Activated CD4-positive, alpha-beta T cell treated with anti-CD3 and anti-CD28 coated beads for 36 hours (primary cell): ENCODE results near the gene CCDC160. TPM values are rescaled to one million over a fixed set of nuclear protein-coding genes. Genes with fewer than 3 reads are reported as not detected.
"Not testable (repeated sequence)": the region's sequence is repeated elsewhere in the genome, so short reads cannot be mapped to it uniquely, and the experiment has no call there.

Experiments used
- ATAC-seq: fragments of 200-7000 bp; cut with Tn5 transposase; one replicate; pipeline ENCODE4 v1.10.0; 2021; ENCODE audit warnings: mild to moderate bottlenecking, moderate library complexity
- CTCF ChIA-PET: fragments of 350-600 bp; sonication (Branson Sonifier 250); formaldehyde crosslinking; loops from one replicate; lab custom pipeline; 2021; ENCODE audit warnings: antibody characterized with exemption; lab: Charles Lee
- POLR2A ChIA-PET: fragments of 350-600 bp; sonication (Branson Sonifier 250); formaldehyde crosslinking; loops from one replicate; lab custom pipeline; 2021; ENCODE audit warnings: antibody characterized with exemption, inconsistent platforms; lab: Charles Lee
- DNase-seq: peaks from one replicate; pipeline ENCODE4 v3.0.0-alpha.2; 2020
- H3K27ac Mint-ChIP-seq: one replicate; pipeline ENCODE4 v1.8.0; 2021; ENCODE audit warnings: mixed read lengths
- H3K27me3 Mint-ChIP-seq: one replicate; pipeline ENCODE4 v1.8.0; 2021; ENCODE audit warnings: mixed read lengths
- H3K36me3 Mint-ChIP-seq: one replicate; pipeline ENCODE4 v1.8.0; 2021; ENCODE audit warnings: low read depth, mixed read lengths
- H3K4me1 Mint-ChIP-seq: one replicate; pipeline ENCODE4 v1.8.0; 2021; ENCODE audit warnings: mixed read lengths
- H3K4me3 Mint-ChIP-seq: one replicate; pipeline ENCODE4 v1.8.0; 2021; ENCODE audit warnings: mild to moderate bottlenecking, moderate library complexity, mixed read lengths
- H3K9me3 Mint-ChIP-seq: one replicate; pipeline ENCODE4 v1.8.0; 2021; ENCODE audit warnings: low read depth, mixed read lengths
- intact Hi-C, 2 experiments: fragments of 100-400 bp; cut with DNase I in 1 of 2; cut with micrococcal nuclease in 1 of 2; formaldehyde crosslinking; loops; one replicate each; pipeline versions ENCODE4 v1.14.2 to v1.15.1; 2022 to 2024; cut with DNase I, micrococcal nuclease
- total RNA-seq, 2 experiments: library from RNA; stranded (reverse); gene quantifications; one replicate each; pipeline ENCODE4 v1.2.3, GENCODE V29; 2021

The CCDC160 gene
- total RNA-seq, 2 experiments from 2014 or later: not detected

DNA sequence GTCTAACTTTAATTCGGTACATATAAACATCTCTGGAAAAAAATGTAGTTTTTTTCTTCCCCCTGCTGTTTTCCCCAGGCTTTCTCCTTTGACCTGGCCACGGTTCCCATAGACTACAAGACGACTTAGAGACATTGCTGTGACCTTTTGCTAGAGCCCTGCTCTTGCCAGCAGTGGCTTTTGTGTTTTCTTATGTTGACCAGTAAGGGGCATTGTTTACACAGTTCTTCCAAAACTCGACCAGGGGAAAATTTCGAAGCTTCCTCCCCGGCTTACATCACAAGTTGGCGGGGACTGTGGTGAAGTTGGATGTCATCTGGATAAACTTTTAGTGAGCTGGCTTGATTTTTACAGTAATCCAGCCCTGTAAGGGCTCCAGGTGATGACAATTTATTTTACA is 9.3 kb downstream of the CCDC160 start:
- peaks cover 7% of the 10 kb centered on the region for H3K4me1 Mint-ChIP-seq
- POLR2A ChIA-PET: no interaction called here
- no peak overlapping the region for H3K27ac Mint-ChIP-seq
- CTCF ChIA-PET: interaction anchor here (0.7 to 2.1 kb wide), 2 partner anchors 10 to 150 kb away, joined by 3 to 5 read pairs; no protein-coding TSS in a partner anchor
- no peaks in the 10 kb centered on the region for H3K9me3 Mint-ChIP-seq
- ATAC-seq (no peak), DNase-seq (no peak)
- H3K27me3 Mint-ChIP-seq: no peaks in the 10 kb centered on the region
- intact Hi-C loops: no loop called here
- H3K4me3 Mint-ChIP-seq: no peak overlapping the region
- H3K36me3 Mint-ChIP-seq: no peaks in the 10 kb centered on the region

DNA sequence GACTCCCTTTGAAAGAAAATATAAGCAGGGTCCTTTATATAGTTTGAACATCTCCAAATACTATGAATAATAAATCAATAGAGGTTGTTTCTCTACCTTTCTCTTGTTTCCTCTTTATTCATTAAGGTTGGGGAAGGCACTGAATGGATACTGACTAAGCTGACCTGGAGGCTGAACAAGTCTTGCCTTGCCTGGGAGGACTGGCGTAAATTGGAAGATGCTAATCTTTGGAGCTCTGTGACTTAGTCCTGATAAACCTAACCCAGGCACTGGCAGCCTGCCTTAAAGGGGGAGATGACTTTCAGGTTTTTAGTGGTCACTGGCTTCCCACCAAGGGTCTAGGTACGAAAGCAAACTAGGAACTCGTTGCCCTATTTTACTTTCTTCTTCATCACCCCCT is 10.5 kb downstream of the CCDC160 start:
- Mint-ChIP-seq H3K36me3 (no peaks in the 10 kb centered on the region), H3K4me1 (no peaks in the 10 kb centered on the region), H3K9me3 (no peaks in the 10 kb centered on the region), H3K4me3 (no peak overlapping the region), H3K27ac (no peak overlapping the region), H3K27me3 (no peaks in the 10 kb centered on the region)
- ChIA-PET CTCF (interaction anchor here (0.7 to 2.1 kb wide), 2 partner anchors 9 to 270 kb away, joined by 3 to 5 read pairs; no protein-coding TSS in a partner anchor), POLR2A (no interaction called here)
- DNase-seq (no peak), ATAC-seq (no peak)
- intact Hi-C loops: no loop called here

DNA sequence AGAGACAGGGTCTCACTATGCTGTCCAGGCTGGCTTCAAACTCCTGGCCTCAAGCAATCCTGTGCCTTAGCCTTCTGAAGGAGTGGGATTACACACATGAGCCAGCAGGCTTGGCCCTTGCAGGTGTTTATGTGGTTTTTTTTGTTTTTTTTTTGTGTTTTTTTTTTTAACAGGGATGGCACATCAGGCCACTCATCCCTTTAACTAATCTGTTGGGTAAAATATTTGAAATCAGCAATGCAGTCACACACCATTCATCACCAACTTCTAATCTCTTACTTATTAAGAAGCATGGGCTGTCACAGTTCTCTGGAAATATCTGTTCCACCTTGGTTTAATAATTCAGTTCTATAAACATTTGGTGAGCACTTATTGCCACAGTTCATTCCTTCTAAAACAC is 12.3 kb downstream of the CCDC160 start:
- POLR2A ChIA-PET: no interaction called here
- ATAC-seq: no peak
- no peaks in the 10 kb centered on the region for H3K27me3 Mint-ChIP-seq
- no peak overlapping the region for H3K4me3 Mint-ChIP-seq
- intact Hi-C loops: no loop called here
- no peak for DNase-seq
- H3K36me3 Mint-ChIP-seq: no peaks in the 10 kb centered on the region
- no peak overlapping the region for H3K27ac Mint-ChIP-seq
- no peaks in the 10 kb centered on the region for H3K4me1 Mint-ChIP-seq
- CTCF ChIA-PET: no interaction called here
- no peaks in the 10 kb centered on the region for H3K9me3 Mint-ChIP-seq

DNA sequence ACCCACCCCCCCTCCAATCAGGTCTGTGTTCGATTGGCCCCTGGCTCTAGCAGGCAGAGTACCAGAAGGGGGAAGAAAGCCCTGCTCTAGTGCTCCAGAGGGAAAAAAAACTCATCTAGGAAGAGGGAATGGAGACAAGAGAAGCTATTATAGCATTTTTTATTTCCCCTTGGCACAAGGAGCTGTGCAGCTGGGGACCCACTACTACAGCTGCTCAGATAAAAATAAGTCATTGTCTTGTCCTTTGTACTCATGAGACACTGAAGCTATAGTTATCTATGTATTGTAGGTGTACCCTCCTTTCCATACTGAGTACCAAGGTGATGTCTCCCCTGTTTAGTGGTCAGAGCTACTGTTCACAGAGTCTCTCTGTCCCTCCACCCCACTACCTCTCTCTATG is 14.3 kb downstream of the CCDC160 start:
- intact Hi-C loops: loop anchor here in 1 of 2 experiments (5.0 kb wide), 1 partner anchor 459 kb away; no protein-coding TSS in a partner anchor
- DNase-seq: no peak
- ChIA-PET CTCF (interaction anchor here (0.7 kb wide), 1 partner anchor 28 kb away, joined by 3 read pairs; no protein-coding TSS in a partner anchor), POLR2A (no interaction called here)
- H3K27me3 Mint-ChIP-seq: no peaks in the 10 kb centered on the region
- H3K4me1 Mint-ChIP-seq: no peaks in the 10 kb centered on the region
- no peaks in the 10 kb centered on the region for H3K36me3 Mint-ChIP-seq
- no peak overlapping the region for H3K4me3 Mint-ChIP-seq
- ATAC-seq: no peak
- no peaks in the 10 kb centered on the region for H3K9me3 Mint-ChIP-seq
- no peak overlapping the region for H3K27ac Mint-ChIP-seq

DNA sequence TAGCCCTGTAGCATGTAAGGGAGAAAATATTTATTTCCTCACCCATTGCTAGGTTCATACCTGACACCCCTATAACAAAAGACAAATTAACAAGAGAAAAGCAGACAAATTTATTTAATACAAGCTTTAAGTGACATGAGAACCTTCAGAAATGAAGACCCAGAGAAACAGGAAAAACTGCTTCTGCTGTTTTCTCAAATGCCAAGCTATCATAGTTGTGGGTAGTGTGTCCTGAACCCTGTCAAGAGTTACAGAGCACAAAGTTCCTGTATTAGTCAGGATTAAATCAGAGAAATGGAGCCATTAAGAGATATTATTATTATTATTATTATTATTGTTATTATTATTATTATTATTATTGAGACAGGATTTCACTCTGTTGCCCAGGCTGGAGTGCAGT is 17.5 kb downstream of the CCDC160 start:
- Mint-ChIP-seq H3K36me3 (no peaks in the 10 kb centered on the region), H3K27ac (no peak overlapping the region), H3K27me3 (no peaks in the 10 kb centered on the region), H3K9me3 (no peaks in the 10 kb centered on the region), H3K4me3 (no peak overlapping the region), H3K4me1 (no peaks in the 10 kb centered on the region)
- DNase-seq: no peak
- no peak for ATAC-seq
- POLR2A ChIA-PET: no interaction called here
- intact Hi-C loops: loop anchor here (2.0 to 5.0 kb wide), 2 partner anchors 462 kb away; no protein-coding TSS in a partner anchor
- CTCF ChIA-PET: interaction anchor here (0.9 to 1.5 kb wide), 5 partner anchors 12 to 463 kb away, joined by 3 to 4 read pairs (median 4); no protein-coding TSS in a partner anchor

DNA sequence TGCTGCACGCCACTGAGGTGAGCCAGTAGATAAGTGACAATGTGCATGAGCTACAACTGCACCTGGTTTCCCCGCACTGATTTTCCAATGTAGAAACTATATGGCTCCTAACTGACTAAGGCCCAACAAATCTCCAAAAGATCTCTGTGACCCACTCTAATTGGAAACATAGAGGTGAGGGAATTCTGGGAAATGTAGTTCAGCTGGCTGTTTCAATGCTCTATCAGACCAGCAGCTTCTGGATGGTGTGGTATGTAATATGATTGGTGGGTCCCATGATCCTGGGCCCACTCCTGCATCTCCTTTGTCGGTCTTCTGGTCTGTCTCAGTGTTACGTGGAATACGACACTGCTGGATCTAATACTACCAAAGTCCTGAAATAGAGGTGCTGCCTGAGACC is 18.6 kb downstream of the CCDC160 start:
- no peaks in the 10 kb centered on the region for H3K4me1 Mint-ChIP-seq
- no peak overlapping the region for H3K4me3 Mint-ChIP-seq
- H3K27ac Mint-ChIP-seq: no peak overlapping the region
- POLR2A ChIA-PET: no interaction called here
- DNase-seq (no peak), ATAC-seq (no peak)
- no peaks in the 10 kb centered on the region for H3K36me3 Mint-ChIP-seq
- no peaks in the 10 kb centered on the region for H3K27me3 Mint-ChIP-seq
- intact Hi-C loops: loop anchor here in 1 of 2 experiments (2.0 kb wide), 1 partner anchor 463 kb away; no protein-coding TSS in a partner anchor
- H3K9me3 Mint-ChIP-seq: no peaks in the 10 kb centered on the region
- CTCF ChIA-PET: interaction anchor here (1.5 kb wide), 1 partner anchor 8 kb away, joined by 5 read pairs; no protein-coding TSS in a partner anchor

DNA sequence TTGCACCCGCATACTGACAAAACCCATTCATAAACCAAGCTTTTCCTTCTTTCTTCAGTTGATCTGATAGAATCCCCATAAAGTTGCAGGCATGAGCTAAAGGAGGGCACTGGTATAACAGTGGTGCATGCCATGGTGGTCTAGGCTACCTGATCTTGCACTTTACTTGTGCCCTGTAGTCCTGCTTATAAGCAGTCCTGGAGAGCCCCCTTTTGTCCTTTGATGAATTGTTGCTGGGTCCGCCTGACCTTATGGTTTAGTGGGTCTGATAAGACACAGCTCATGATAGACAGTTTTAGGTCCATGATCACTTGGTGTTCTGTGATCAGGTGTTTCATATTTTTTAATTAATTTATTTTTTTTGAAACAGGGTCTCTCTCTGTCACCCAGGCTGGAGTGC is 19.7 kb downstream of the CCDC160 start:
- POLR2A ChIA-PET: no interaction called here

DNA sequence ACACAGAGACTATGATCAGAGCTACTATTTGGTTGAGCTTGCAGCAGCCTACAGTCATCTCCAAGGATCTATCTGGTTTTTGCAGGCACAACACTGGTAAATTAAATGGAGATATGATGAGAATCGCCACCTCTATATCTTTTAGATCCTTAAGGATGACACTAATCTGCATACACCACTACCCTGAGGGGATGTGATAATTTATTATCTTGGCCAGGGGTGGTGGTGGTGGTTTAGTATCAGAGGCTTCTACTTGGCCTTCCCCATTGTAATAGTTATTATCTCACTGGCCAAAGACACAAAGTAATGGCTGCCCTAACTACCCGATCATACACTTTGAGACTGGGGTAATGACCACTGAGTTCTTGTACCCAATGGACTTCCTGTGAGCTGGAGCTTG is 21.2 kb downstream of the CCDC160 start:
- Mint-ChIP-seq H3K4me3 (no peak overlapping the region), H3K4me1 (no peaks in the 10 kb centered on the region), H3K27ac (no peak overlapping the region), H3K9me3 (no peaks in the 10 kb centered on the region), H3K36me3 (no peaks in the 10 kb centered on the region), H3K27me3 (no peaks in the 10 kb centered on the region)
- CTCF ChIA-PET: no interaction called here
- POLR2A ChIA-PET: no interaction called here
- ATAC-seq: no peak
- intact Hi-C loops: no loop called here
- no peak for DNase-seq

More for the DNA sequence above, 19.7 kb downstream of the CCDC160 start:
- no peak for DNase-seq
- Mint-ChIP-seq H3K4me1 (no peaks in the 10 kb centered on the region), H3K36me3 (no peaks in the 10 kb centered on the region), H3K9me3 (no peaks in the 10 kb centered on the region), H3K27ac (no peak overlapping the region), H3K27me3 (no peaks in the 10 kb centered on the region), H3K4me3 (no peak overlapping the region)
- intact Hi-C loops: no loop called here
- no peak for ATAC-seq
- CTCF ChIA-PET: interaction anchor here (1.5 kb wide), 1 partner anchor 9 kb away, joined by 5 read pairs; no protein-coding TSS in a partner anchor

DNA sequence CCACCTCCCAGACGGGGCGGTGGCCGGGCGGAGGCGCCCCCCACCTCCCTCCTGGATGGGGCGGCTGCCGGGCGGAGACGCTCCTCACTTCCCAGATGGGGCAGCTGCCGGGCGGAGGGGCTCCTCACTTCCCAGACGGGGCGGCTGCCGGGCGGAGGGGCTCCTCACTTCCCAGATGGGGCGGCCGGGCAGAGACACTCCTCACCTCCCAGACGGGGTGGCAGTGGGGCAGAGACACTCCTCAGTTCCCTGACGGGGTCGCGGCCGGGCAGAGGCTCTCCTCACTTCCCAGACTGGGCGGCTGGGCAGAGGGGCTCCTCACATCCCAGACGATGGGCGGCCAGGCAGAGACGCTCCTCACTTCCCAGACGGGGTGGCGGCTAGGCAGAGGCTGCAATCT is 49.0 kb downstream of the CCDC160 start:
- H3K9me3 Mint-ChIP-seq, ATAC-seq, CTCF ChIA-PET, H3K36me3 Mint-ChIP-seq, POLR2A ChIA-PET, DNase-seq, H3K4me3 Mint-ChIP-seq, H3K4me1 Mint-ChIP-seq, intact Hi-C loops, H3K27me3 Mint-ChIP-seq, H3K27ac Mint-ChIP-seq: not testable (repeated sequence)

DNA sequence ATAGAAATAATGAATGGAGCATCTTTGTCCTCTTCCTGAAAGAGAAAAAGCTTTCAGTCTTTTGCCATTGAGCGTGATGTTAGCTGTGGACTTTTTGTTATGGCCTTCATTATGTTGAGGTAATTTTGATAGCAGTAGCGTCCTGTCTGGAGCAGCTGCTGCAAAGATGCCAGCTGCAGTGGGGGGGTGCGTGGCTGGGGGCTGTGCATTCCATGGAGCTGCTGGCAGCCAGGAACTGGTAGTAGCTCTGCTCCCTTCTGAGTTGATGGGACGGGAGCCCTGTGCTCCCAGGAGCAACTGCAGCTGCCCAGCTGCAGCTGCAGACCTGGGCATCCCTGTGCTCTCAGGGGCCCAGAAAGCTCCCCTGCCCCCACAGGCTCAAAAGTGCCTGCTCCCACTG is 50.4 kb downstream of the CCDC160 start:
- ChIA-PET POLR2A (no interaction called here), CTCF (no interaction called here)
- Mint-ChIP-seq H3K36me3 (no peaks in the 10 kb centered on the region), H3K27me3 (peaks cover 3% of the 10 kb centered on the region), H3K4me1 (no peaks in the 10 kb centered on the region), H3K4me3 (no peak overlapping the region), H3K9me3 (no peaks in the 10 kb centered on the region), H3K27ac (no peak overlapping the region)
- DNase-seq (no peak), ATAC-seq (no peak)
- intact Hi-C loops: no loop called here

DNA sequence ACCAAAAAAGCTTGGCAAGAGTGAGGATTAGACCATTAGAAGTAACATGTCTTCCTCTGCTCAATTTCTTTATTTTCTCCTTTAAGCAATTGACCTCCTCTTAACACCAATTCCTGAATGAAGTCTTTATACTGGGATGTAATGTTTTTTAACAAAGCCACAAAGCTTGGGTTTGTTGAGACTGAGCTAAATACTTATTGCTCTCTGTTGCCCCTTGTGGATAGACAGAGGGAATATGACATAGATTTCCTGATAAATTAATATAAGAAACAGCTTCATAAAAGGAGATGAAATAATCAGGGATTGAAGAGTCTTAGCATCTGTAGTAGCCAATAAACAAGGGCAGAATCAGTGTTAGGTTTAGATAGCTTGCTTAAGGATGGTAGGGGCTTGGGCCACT is 57.6 kb downstream of the CCDC160 start:
- H3K4me1 Mint-ChIP-seq: no peaks in the 10 kb centered on the region
- ChIA-PET CTCF (interaction anchor here (0.5 to 1.6 kb wide), 2 partner anchors 102 to 335 kb away, joined by 3 to 6 read pairs; no protein-coding TSS in a partner anchor), POLR2A (no interaction called here)
- intact Hi-C loops: no loop called here
- H3K27me3 Mint-ChIP-seq: peaks cover 4% of the 10 kb centered on the region
- peaks cover 5% of the 10 kb centered on the region for H3K9me3 Mint-ChIP-seq
- H3K27ac Mint-ChIP-seq: no peak overlapping the region
- H3K4me3 Mint-ChIP-seq: no peak overlapping the region
- ATAC-seq: no peak
- DNase-seq: no peak
- H3K36me3 Mint-ChIP-seq: no peaks in the 10 kb centered on the region
